Measurements from ENCODE around the gene NELL1.

DNA sequence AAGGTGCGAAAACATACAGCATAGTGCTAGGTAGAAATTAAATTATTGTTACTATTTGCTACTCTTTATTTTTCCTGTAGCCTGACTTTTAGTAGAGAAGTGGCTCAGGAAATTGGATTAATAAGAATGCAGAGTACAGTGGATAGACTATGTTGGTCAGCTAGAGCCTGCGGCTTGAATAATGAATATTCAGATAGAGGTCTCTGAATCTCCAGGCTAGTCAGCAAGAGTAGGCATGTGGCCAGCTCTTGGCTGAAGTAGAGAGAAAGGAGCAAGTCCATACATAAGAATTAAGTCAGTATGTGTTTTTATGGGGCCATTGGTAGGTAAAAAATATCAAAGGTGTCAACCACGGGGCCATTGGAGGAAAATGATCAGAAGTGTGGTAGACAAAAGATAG is 413.5 kb downstream of the NELL1 start:
- no peak for TF ChIP-seq CTCF (conservative IDR thresholded peaks at IDR 0.05 in 1 of 2, IDR thresholded peaks at IDR 0.05 in 1 of 2; ENCODE audit: extremely low read depth in 1 of 2, insufficient read depth in 1 of 2, low read depth in 1 of 2, low read length in 2 of 2)
- TF ChIP-seq EZH2 (IDR thresholded peaks at IDR 0.05; ENCODE audit: borderline replicate concordance, low read length) = no peak

Data from mammary epithelial cell (primary cell).